NCI-H748 (cell line): ENCODE data around the gene NFKBIZ.
"Not testable (repeated sequence)": the region's sequence is repeated elsewhere in the genome, so short reads cannot be mapped to it uniquely, and the experiment has no call there.

Experiments
- DNase-seq: peaks from one replicate; lab custom pipeline; 2025; ENCODE audit not compliant: unreplicated experiment; lab: John Stamatoyannopoulos, UW

Gene NFKBIZ

GRCh38 chr3:101868534-101869464 is 19.5 kb downstream of the NFKBIZ start:
- DNase-seq = no peak

GRCh38 chr3:101870138-101870537 is 20.8 kb downstream of the NFKBIZ start:
- DNase-seq = no peak

GRCh38 chr3:101873619-101874018 is 24.3 kb downstream of the NFKBIZ start:
- DNase-seq = no peak

- DNase-seq = no peak
Observed at GRCh38 chr3:101876142-101876541, 26.8 kb downstream of the NFKBIZ start.

- peak; percentile 42 for DNase-seq
Observed at GRCh38 chr3:101878589-101878988, 29.3 kb downstream of the NFKBIZ start.

- peak; percentile 33 for DNase-seq
Observed at GRCh38 chr3:101879102-101879501, 29.8 kb downstream of the NFKBIZ start.

- no peak for DNase-seq
Observed at GRCh38 chr3:101879623-101880284, 30.4 kb downstream of the NFKBIZ start.

- DNase-seq = no peak
Observed at GRCh38 chr3:101884776-101885175, 35.5 kb downstream of the NFKBIZ start.

- DNase-seq = not testable (repeated sequence)
Observed at GRCh38 chr3:101885584-101885983, 36.3 kb downstream of the NFKBIZ start.

- DNase-seq = no peak
Observed at GRCh38 chr3:101886626-101887025, 37.3 kb downstream of the NFKBIZ start.

GRCh38 chr3:101888653-101889052 is 39.3 kb downstream of the NFKBIZ start:
- no peak for DNase-seq

- no peak for DNase-seq
Observed at GRCh38 chr3:101890716-101891115, 41.4 kb downstream of the NFKBIZ start.

GRCh38 chr3:101892648-101893047 is 43.3 kb downstream of the NFKBIZ start:
- DNase-seq = no peak

GRCh38 chr3:101896083-101896757 is 46.9 kb downstream of the NFKBIZ start:
- no peak for DNase-seq

GRCh38 chr3:101897013-101897412 is 47.7 kb downstream of the NFKBIZ start:
- DNase-seq = no peak

GRCh38 chr3:101898039-101898438 is 48.7 kb downstream of the NFKBIZ start:
- no peak for DNase-seq

- DNase-seq = no peak
Observed at GRCh38 chr3:101898752-101899169, 49.4 kb downstream of the NFKBIZ start.

GRCh38 chr3:101900316-101900715 is 51.0 kb downstream of the NFKBIZ start:
- DNase-seq = no peak

- DNase-seq = no peak
Observed at GRCh38 chr3:101900736-101901135, 51.4 kb downstream of the NFKBIZ start.

- DNase-seq = no peak
Observed at GRCh38 chr3:101902041-101902440, 52.7 kb downstream of the NFKBIZ start.

GRCh38 chr3:101903451-101903871 is 54.1 kb downstream of the NFKBIZ start:
- no peak for DNase-seq

GRCh38 chr3:101905573-101905972 is 56.3 kb downstream of the NFKBIZ start:
- DNase-seq = not testable (repeated sequence)
